HG02759 (cell line): Measurements from ENCODE around the gene ZNF432.
"Not testable (repeated sequence)": the region's sequence is repeated elsewhere in the genome, so short reads cannot be mapped to it uniquely, and the experiment has no call there.

ENCODE experiments used
- ATAC-seq: cut with Tn5 transposase; IDR thresholded peaks from one replicate; pipeline ENCODE4 v1.9.1; 2021; ENCODE audit warnings: mild to moderate bottlenecking, moderate library complexity; ENCODE audit not compliant: unreplicated experiment

ZNF432 gene

DNA sequence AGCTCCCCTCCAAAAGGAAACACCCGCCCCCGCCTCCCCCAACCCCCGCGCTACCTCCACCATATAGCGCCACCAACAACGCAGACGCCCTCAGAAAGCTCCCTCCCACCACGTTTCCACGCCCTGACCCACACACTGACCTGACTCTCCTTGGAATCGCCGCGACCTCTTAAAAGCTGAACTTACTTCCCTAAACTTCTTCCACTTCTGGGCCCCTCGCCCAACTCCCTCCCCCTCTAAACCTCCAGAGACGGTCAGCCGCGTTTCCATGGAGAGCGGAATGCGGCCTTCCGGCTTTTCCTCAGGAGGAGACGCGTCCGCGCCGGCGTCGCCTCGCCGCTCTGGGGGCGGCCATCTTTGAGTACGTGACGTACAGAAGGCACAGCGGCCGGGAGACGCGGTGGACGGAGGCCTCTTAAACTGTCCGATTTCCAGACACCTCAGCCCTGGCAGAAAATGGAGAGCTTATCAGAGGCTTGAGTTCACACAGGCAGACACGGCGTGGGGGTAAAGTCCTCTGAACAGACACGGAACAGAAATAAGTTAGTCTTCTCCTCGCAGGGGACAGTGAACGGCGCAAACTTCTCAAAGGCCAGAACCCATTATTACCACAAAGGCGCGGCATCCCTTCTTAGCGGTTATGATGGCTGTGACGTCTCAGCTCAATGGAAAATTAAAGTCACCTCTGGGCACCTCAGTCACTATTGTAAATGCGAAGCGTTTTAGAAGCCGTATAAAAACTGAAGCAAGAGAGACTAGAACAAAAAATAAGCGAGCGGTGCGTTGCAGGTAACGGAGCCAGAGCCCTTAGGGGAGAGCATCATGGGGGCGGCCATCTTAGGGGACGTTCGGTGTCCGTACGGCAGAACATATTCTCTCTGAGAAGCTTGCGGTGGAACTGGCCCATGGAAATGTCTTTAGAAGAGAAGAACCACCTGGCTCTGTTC lies at the start of gene ZNF432:
ZNF432 (minus strand) TSS at position 284 of the 947 bp plus-strand sequence. CDS start 1,970 bp downstream, outside the sequence.
- peak; percentile 97 for ATAC-seq

DNA sequence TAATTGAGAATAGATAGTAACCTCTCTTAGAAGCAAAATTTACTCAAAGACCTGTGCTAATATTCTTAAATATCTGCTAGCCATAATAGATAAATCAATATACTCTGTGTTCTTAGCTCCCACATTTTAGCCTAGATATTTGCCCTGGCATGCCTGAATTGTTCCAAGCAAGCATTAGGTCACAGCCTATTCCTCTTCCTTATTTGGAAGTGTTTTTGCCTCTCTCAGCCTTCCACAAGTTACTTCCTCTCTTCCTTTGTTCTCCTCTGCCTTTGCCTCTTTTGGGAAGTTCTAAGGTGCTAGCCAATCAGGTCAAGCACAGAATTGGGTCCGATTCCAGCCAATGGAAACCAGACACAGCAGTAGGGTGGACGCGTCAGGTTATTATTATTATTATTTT lies 47.8 kb upstream of the ZNF432 start:
- ATAC-seq, result not testable (repeated sequence)

DNA sequence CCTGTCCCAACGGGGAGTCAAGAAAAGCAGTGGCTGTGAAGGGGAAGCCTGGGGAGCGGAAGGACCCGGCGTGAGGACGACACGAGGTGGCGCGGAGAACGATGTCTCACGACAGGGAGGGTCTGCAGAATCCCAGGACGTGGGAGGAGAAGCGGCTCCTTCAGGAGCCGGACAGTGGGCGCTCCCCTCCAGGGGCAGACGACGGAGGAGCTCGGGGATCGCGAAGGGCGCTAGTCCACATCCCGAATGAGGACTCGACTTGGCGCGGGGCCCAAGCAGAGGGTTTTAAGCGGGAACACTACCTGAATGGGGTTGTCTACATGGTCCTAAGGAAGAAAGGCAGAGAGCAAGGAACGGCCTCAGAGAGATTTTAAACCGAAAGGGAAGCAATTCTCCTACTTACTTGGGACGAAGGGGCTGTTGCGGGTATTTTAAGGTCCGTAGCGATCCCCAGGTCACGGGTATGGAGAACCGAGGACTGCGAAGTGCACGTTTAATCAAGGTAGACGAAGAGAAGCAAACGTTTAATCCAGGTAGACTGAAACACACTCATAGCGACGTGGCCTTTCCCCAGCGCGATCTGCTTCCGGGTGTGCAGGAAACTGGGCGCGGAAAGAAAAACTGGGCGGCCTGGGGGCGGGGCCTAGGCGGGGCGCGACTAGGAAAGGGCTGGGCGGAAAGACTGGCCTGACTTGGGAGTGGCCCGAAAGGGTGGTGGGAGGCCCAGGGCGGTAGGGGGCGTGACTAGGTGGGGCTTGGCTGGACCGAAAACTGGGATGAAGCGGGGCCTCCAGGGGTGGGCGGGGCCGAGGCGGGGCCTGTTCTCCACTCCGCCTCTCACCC lies 46.8 kb upstream of the ZNF432 start, which contains the start of gene ZNF841:
ZNF841 (minus strand) TSS at position 594 of the 843 bp plus-strand sequence. CDS start 10,964 bp downstream, outside the sequence.
- peak; percentile 87 for ATAC-seq

DNA sequence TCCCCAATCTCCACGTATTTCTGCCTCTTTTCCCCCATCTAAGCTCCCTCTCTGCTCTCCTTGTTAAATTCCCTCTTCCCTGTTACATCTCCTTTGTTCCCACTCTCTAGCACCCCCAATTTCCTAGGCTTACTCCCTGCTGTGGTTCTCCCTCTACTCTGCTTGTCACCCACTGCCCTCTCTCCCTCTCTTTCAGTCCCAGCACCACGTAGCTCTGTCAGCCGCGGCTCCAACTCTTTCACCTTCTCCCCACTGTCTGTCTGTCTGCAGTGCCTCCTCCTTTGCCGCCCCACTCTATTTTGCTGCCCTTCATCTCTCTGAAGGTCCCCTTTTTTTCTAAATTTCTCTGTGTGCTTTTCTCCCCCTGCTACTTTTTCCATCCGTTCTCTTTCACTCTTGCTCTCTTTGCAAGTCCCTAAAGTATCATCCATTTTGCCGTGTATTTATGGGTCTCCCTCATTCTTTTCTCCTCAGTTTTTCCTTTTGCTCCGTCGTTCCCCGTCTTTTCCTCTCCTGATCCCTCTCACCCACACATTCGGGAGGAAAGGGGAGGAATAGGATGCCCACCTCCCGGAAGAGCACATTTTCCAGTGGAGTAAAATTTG lies 46.0 kb upstream of the ZNF432 start:
- no peak for ATAC-seq

DNA sequence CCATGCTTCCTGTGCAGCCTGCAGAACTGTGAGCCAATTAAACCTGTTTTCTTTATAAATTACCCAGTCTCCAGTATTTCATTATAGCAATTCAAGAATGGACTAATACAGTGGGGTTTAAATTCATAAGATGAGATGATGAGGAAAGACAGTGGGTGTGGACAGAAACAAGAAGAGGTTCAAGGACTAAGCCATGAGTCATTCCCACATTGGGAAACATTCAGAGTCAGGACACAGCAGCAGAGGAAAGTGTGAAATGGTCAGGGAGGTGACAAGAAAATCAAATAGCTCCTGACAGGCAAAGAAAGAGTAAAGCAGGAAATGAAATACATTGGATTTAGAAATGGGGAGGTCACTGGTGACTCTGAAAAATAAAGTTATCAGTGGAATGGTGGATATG lies 37.8 kb upstream of the ZNF432 start:
- ATAC-seq, result no peak

DNA sequence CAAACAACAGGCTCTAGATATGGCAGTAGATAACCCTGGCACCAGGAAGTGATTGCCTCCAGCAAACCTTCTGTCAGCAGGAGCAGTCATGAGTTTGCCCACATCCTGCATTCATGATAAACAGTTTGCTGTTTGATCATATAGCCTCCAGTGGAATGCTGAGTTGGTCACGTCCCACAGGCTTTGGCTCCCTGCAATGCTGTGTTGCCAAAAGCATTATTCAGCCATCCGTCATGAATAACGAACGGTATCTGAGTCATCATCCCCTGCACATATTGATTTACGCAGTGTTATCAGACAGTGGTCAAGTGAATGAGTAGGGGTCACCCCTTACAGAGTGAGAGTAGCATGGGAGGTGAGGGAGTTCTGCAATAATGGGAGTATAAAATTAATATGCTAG lies 21.9 kb upstream of the ZNF432 start:
- ATAC-seq, result no peak

DNA sequence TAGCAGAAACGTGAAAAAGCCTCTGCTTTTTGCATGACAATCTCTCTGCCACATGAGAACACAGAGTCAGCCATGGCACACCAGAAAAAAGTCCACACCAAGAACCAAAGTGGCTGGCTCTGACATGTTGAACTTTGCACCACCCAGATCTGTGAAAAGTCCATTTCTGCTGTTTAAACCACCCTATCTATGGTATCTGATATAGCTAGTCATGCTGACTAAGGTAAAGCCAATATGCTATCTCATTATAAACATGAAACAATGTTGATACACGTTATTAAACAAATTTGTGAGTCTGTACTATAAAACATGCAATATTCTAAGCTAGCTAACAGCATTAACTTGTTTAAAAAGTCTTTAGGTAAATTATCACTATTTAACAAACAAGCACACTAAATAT lies 21.0 kb upstream of the ZNF432 start:
- no peak for ATAC-seq

DNA sequence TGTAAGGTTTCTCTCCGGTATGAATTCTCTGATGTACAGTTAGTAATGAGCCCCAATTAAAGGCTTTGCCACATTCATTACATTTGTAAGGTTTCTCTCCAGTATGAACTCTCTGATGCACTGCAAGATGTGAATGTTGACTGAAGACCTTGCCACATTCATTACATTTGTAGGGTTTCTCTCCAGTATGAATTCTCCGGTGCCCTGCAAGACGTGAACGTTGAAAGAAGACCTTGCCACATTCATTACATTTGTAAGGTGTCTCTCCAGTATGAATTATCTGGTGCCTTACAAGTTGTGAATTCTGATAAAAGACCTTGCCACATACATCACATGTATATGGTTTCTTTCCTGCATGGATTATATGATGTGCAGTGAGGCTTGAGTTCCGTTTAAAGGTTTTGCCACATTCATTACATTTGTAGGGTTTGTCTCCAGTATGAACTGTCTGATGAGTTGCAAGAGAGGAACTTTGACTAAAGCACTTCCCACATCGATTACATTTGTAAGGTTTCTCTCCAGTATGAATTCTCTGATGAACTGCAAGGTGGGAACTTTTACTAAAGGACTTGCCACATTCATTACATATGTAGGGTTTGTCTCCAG lies 17.7 kb upstream of the ZNF432 start:
- ATAC-seq, result no peak

DNA sequence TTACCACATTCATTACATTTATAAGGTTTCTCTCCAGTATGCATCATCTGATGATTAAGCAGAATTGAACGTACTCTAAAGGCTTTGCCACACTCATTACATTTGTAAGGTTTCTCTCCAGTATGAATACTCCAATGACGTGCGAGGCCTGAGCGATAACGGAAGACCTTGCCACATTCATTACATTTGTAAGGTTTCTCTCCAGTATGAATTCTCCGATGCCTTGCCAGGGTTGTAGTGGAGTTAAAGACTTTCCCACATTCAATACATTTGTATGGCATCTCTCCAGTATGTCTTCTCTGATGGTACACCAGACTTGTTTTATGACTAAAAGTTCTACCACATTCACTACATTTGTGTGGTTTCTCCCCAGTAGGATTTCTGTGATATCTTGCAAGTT lies 16.8 kb upstream of the ZNF432 start:
- ATAC-seq, result no peak

DNA sequence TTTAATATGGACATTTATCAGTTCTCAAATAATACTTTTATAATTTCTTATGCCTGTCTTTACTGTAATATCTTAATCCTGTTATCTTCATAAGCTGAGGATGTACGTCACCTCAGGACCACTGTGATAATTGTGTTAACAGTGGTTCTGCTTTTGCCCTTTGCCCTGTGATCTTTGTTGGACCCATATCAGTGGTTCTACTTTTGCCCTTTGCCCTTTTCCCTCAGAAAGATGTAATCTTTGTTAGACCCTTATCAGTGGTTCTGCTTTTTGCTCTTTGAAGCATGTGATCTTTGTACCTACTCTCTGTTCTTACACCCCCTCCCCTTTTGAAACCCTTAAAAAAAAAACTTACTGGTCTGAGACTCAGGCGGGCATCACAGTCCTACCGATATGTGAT lies 7.8 kb upstream of the ZNF432 start:
- ATAC-seq, result not testable (repeated sequence)

DNA sequence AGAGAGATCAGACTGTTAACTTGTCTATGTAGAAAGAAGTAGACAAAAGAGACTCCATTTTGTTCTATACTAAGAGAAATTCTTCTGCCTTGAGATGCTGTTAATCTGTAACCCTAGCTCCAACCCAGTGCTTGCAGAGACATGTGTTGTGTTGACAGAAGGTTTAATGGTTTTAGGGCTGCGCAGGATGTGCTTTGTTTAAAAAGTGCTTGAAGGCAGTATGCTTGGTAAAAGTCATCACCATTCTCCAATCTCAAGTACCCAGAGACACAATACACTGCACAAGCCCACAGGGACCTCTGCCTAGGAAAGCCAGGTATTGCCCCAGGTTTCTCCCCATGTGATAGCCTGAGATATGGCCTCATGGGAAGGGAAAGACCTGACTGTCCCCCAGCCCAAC lies 3.1 kb upstream of the ZNF432 start:
- ATAC-seq, result not testable (repeated sequence)

DNA sequence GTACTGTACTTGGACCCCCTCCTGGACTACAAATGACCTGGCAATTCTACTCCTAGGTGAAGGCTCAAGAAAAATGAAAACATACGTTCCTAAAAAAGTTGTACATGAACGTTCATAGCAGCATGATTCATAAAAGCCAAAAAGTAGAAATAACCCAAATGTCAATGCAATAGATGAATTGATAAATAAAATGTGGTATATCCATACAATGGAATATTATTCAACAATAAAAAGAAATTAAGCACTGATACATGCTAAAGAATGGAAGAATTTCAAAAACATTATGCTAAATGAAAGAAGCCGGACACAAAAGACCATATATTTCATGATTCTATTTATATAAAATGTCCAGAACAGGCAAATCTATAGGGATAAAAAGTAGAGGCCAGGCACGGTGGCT lies 9.5 kb downstream of the ZNF432 start:
- no peak for ATAC-seq

DNA sequence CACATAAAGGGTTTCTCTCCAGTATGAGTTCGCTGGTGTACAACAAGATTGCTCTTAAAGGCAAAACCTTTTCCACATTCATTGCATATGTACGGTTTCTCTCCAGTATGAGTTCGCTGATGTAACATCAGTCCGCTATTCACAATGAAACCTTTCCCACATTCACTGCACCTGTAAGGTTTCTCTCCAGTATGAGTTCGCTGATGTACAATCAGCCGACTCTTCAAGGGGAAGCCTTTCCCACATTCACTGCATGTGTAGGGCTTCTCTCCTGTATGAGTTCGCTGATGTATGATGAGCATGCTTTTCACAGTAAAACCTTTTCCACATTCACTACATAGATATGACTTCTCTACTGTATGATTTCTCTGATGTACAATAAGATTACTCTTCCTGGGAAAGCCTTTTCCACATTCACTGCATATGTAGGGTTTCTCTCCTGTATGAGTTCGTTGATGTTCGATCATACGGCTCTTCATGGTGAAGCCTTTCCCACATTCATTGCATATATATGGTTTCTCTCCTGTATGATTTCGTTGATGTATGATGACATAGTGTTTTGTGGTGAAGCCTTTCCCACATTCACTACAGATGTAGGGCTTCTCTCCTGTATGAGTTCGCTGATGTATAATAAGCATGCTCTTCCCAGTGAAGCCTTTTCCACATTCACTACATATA lies 14.4 kb downstream of the ZNF432 start:
- ATAC-seq, result no peak

DNA sequence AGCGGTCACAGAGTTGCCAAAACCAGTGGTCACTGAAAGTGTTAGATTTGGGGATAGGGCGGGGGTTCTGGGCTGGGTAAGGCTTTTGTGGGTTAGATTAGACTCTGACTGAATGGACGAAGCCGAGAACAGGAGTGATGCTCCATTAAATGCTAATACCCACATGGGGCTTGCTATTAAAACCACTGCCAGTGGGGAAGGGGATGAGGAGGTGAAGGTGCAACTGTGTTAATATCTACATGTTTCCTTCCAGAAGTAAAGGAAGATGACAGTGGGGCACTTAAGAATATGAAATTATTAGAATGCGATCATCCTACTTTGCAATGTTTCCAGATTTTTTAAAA lies 19.9 kb downstream of the ZNF432 start:
- peak; percentile 13 for ATAC-seq

DNA sequence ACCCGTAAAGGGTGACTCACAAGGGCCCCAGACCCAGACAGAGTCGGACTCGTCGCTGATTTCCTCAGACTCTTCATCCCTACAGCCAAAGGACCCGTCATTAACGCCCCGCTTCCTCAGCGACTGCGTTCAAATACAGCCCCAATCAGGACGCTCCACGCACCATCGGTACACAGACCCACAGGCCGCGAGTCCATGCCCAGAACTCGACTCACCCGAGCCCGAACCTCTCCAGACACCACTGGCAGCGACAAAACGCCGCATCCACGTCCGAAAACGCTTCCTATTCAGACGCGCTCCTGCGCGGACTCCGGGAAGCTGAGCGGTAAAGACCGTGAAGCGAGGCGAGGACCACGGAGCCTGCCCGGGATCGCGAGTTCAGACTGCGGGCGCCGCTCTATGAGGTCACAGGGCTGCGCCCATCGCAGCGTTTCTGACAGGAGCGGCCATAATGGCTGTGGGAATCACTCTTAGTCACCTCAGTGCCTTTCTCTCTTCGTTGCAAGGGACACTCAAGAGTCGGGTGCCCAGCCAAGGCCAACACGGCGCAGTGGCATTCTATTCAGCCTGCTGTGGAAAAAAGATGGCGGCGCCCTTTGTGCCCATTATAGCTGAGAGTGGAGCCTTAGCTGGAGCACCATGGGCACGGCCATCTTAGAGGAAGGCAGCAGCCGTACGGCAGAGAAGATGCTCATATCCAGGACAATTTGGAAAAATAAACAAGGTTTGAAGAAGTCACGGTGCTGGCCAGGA lies 20.4 kb downstream of the ZNF432 start, which contains the start of gene ZNF614:
ZNF614 (minus strand) TSS at position 353 of the 753 bp plus-strand sequence. CDS start 2,634 bp downstream, outside the sequence.
- peak; percentile 95 for ATAC-seq

DNA sequence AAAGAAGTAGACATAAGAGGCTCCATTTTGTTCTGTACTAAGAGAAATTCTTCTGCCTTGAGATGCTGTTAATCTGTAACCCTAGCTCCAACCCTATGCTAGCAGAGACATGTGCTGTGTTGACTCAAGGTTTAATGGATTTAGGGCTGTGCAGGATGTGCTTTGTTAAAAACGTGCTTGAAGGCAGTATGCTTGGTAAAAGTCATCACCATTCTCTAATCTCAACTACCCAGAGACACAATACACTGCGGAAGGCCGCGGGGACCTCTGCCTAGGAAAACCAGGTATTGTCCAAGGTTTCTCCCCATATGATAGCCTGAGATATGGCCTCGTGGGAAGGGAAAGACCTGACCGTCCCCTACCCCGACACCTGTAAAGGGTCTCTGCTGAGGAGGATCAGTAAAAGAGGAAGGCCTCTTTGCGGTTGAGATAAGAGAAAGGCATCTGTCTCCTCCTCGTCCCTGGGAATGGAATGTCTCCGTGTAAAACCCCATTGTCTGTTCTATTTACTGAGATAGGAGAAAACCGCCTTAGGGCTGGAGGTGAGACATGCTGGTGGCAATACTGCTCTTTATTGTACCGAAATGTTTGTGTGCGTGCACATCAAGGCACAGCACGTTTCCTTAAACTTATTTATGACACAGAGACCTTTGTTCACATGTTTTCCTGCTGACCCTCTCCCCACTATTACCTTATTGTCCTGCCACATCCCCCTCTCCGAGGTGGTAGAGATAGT lies 22.2 kb downstream of the ZNF432 start:
- ATAC-seq, result not testable (repeated sequence)

DNA sequence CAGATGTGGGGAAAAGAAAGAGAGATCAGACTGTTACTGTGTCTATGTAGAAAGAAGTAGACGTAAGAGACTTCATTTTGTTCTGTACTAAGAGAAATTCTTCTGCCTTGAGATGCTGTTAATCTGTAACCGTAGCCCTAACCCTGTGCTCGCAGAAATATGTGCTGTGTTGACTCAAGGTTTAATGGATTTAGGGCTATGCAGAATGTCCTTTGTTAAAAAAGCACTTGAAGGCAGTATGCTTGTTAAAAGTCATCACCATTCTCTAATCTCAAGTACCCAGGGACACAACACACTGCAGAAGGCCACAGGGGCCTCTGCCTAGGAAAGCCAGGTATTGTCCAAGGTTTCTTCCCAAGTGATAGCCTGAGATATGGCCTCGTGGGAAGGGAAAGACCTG lies 24.2 kb downstream of the ZNF432 start:
- ATAC-seq, result not testable (repeated sequence)

DNA sequence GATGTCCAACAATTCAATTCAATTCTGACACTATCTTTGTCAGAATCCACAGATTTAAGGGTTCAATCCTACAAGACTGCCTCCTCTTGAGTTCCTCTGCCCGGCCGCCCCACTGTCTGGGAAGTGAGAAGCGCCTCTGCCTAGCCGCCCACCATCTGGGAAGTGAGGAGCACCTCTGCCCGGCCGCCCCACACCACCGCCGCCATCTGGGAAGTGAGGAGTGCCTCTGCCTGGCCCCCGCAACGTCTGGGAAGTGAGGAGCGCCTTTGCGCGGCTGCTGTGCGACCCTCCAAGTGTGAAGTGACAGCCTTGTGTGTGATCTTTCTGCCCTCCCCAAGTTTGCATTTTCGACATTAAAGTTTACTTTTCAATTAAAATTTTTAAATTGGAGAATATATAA lies 26.4 kb downstream of the ZNF432 start:
- no peak for ATAC-seq

DNA sequence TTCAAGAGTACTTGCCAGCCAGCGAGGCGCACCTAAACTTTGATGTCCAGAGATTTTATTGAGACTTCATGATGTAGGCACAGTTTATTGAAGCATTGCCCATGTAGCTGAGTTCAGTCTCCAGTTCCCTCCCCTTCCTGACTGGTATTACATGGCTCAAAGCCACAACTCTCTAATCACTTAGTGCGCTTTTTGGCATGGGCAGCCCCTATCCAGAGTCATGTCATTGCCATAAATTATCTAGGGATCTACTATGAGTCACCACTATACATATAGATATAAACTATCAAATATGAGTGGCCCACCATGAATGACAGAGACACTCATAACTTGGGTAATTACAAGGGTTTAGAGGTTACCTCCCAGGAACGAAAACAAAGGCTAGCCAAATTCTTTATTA lies 28.1 kb downstream of the ZNF432 start:
- ATAC-seq, result no peak
